H1 (cell line): Measurements from ENCODE around the gene BSND. TPM values are rescaled to one million over a fixed set of nuclear protein-coding genes. Genes with fewer than 3 reads are reported as not detected.

Experiments
- ATF2 ChIP-seq: IDR thresholded peaks from 2 replicates; pipeline ENCODE4 v1.6.1; 2012; ENCODE audit warnings: low read length, inconsistent platforms
- KDM1A ChIP-seq: fragments of 200-600, 300-600 bp; sonication (generic); IDR thresholded peaks from 2 replicates; pipeline ENCODE4 v1.7.1; 2016; ENCODE audit warnings: mild to moderate bottlenecking, low read length, borderline replicate concordance
- RAD21 ChIP-seq, 2 experiments: IDR thresholded peaks in 1 of 2; conservative IDR thresholded peaks in 1 of 2; 2 replicates each; pipeline ENCODE4 v1.6.1; 2011; ENCODE audit warnings: low read depth in 2 of 2, low read length in 2 of 2, improper control_type of control experiment in 1 of 2, inconsistent platforms in 1 of 2, mild to moderate bottlenecking in 1 of 2, moderate library complexity in 1 of 2
- polyA plus RNA-seq, 7 experiments: library from polyadenylated mRNA; depleted of rRNA in 3 of 7; stranded (reverse) in 5 of 7; unstranded in 2 of 7; fragments of >200 nt in 5 of 7; fragments of 200-250 nt in 2 of 7; gene quantifications; 1 replicate in 5 of 7; 2 replicates in 1 of 7; 4 replicates in 1 of 7; pipeline versions ENCODE4 v1.2.1 to v1.2.3, GENCODE V29; 2011 to 2013; ENCODE audit warnings: missing spikeins in 2 of 7, mixed read lengths in 2 of 7
- total RNA-seq: library from RNA; stranded (reverse); fragmentation: NEBNext Ultra II Directional; extraction: Animal tissue kit (Norgen Biotek cat#: 25700); gene quantifications from 2 replicates; pipeline ENCODE4 v1.2.1, GENCODE V29; 2021

The BSND gene
- total and polyA plus RNA-seq, 2 of the 8 experiments (the other 6 are each of a cell fraction or from before 2014, with no cell fraction given): 0.43 to 0.68 TPM

DNA sequence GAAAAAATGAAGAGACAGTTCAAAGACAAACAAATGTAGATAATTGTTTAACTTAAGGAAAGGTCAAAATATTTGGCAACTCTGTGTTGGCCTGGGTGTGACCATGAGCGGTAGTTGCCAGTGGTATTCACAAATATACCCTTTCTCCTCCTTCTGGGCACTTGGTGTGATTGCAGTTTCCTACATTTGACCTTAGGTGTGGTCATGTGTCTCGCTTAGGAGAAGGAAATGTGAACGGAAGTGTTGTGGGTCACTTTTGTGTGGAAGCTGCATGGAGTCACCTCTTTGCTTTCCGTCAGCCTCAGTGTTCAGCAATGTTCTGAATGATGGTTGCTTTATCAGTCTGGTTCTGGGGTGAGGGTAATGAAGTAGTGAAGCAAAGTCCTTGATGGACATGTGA lies 37.2 kb downstream of the BSND start (continued):
- peak; percentile 15 to 32; a peak in 2 of 4 replicates for TF ChIP-seq RAD21 (IDR thresholded peaks at IDR 0.05 in 1 of 2, conservative IDR thresholded peaks at IDR 0.05 in 1 of 2; ENCODE audit: low read depth in 2 of 2, low read length in 2 of 2)
- TF ChIP-seq KDM1A: no peak
- TF ChIP-seq ATF2: no peak
- TF ChIP-seq, all 59 proteins: peak for 2
